Colon (tissue), 2 donors: ENCODE measurements around the gene RALA.

Experiments used
- FAIRE-seq: peaks from 2 replicates; lab custom pipeline; 2012; peaks lifted over from hg19 to GRCh38; lab: Jason Lieb, UNC
- donor health status: control.
- donor health status: control.

RALA gene

GRCh38 chr7:39623047-39623731 lies at the start of gene RALA:
TSS of gene RALA (plus strand) at chr7:39623572. CDS start at chr7:39686668, 63,096 bp downstream.
- FAIRE-seq: no peak

- no peak for FAIRE-seq
These were observed 48.6 kb upstream of the RALA start for GRCh38 chr7:39574673-39575349.

GRCh38 chr7:39577229-39577874 lies 46.0 kb upstream of the RALA start:
- FAIRE-seq: no peak

- no peak for FAIRE-seq
These were observed 43.1 kb upstream of the RALA start for GRCh38 chr7:39580149-39580874.

GRCh38 chr7:39582536-39582935 lies 40.8 kb upstream of the RALA start:
- FAIRE-seq: no peak

GRCh38 chr7:39583539-39583938 lies 39.8 kb upstream of the RALA start:
- no peak for FAIRE-seq

DNA sequence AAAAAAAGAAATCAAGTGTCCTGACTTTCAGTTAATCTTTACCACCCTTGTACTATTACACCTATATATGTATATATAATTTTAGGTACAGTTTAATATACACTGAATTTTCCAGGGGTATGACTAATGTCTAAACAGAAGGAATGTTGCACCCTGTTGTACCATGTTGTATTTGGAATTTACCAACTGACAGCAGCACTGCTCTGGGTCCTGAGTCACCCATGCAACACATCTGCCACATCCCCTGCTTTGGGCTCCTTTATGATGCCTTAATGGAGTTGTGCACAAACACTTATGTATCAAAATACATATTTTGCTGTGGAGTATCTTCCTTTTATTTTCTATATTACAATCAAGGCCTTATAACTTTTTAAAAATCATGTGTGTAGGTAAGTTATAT lies 36.0 kb upstream of the RALA start:
- no peak for FAIRE-seq

GRCh38 chr7:39588416-39588815 lies 35.0 kb upstream of the RALA start:
- FAIRE-seq: no peak

DNA sequence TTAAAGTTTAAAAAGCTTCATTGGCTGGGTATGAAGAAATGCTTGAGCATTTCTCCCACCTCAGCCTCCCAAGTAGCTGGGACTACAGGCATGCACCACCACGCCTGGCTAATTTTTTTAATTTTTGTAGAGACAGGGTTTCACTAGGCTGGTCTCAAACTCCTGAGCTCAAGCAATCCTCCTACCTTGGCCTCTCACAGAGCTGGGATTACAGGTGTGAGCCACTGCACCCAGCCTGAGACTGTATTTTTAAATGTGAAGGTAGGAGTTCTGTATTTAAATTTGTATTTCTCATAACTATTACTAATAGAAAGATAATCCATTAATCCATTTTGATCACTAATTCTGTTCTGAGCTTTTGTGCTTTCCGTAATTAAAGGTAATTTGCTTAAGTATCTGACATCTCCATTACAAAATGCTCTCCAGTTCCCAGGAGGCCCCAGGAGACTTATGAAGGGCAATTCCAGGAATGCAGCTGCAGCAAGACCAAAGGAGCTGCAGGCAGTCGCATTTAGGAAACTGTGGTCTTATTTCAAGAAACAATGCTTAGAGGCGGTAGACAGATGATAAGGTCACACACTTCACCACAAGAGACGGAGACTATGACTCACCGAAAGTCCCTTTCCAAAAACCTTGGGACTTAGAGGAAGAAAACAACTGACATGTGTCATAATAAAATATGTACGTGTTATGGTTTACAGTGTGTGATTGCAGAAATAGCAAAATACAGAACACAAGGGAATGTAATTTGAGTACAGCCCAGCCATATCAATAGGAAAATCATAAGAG lies 33.9 kb upstream of the RALA start:
- no peak for FAIRE-seq

DNA sequence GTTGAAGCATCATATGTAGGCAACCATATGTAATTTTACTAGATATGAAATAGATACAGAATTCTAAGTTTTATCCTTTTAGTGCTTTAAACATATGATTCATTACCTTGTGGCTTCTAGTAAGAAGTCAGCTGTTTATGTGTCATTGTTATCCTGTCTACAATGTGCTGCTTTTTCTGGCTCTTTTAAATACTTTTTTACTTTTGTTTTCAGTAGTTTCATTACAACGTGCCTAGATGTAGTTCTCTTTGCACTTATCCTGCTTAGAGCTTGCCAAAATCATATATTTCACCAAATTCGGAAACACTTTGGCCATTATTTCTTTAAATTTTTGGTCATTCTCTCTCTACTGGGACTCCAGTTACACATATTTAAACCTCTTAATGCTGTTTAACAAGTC lies 30.8 kb upstream of the RALA start:
- no peak for FAIRE-seq

DNA sequence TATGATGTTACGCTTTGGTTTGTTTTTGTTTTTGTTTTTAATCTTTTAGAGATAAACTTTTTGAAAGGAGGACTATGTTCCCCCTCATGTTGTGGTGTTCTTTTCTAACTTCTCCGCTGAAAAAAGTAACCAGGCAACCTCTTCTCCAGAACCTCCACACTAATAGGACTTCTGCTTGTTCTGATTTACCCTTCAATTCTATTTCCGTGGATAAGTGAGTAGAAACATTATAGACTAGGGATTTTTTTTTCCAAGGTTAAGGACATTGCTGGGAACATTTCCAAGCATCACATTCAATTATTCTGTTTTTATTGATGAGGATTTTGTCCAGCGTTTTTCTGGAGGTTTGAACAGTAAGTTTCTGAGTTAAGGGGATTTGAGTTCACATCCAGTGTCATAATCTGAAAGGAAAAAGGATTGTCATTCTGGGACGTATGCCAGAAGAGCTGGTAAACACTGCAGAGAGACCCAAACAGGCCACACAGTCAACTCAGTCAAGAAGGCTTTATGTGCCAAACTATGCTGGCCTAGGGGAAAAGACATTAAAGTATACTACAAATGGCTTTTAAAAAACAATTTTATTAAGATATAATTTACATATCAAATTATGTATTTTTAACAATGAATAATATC lies 28.3 kb upstream of the RALA start:
- FAIRE-seq: no peak

DNA sequence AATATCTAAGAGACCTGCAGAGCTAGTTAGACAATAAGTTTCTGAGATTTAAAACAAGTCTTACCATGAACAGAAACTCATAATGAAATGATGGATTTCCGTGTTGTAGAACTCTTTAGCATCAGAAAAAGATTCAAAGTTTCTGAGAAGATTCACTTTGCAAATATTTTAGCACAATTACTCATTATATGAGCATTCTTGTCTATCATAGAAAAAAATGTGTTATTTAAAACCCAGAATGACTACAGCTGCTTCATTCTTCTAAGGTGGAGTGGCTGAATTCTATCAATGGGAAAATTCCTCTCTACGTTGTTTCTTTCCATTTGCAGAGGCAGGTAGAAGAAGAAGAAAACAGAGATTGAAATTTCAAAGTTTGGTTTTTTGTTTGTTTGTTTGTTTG lies 21.0 kb upstream of the RALA start:
- FAIRE-seq: no peak

- no peak for FAIRE-seq
These were observed 19.4 kb upstream of the RALA start for GRCh38 chr7:39603924-39604323.

DNA sequence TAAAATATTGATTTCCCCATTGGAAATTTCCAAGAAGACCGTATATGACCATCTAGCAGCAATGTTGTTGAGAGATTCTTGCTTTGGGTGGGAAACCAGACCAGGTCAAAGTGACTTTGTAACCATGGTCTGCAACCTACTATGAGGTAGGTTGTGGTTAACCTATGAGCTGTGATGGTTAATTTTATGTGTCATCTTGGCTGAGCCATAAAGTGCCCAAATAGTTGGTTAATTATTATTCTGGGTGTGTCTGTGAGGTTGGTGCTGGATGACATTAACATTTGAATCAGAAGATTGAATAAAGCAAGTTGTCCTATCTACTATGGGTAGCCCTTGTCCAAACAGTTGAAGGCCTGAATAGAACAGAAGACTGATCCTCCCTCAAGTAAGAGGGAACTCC lies 18.3 kb upstream of the RALA start:
- no peak for FAIRE-seq

DNA sequence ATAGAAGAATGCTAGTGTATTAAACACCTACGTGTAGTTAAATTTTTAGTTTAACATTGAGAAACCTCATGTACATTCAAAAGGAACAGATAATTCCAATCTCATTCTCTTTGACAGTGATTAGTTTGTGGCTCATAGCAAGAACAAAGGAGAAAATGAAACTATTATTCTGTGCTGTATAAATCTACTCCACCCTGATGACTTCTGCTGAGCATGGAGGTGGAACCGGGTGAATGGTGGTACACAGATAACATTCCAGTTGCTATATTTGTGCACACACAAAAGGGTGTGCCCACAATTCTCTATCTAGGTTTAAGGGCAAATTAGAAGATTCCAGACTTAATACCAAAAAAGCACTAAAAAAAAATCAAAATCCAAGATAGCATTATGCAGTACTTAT lies 17.0 kb upstream of the RALA start:
- peak; percentile 53 for FAIRE-seq

DNA sequence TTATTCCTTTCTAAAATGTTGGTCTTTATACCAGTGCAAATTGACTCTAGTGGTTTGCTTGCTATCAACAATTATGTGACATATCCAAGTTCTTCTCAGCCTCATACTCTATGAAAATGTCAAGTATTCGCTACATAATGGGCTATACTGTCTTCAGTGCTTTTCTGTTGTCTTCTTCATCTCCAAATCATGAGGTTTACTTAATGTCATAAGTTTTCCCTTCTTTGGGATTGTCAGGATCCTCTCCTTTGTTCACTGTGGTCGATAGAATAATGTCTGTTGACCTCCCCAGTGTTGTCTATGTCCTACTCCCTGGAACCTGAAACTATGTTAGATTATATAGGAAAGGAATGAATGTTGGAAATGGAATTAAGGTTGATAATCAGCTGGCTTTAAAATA lies 16.4 kb upstream of the RALA start:
- no peak for FAIRE-seq

DNA sequence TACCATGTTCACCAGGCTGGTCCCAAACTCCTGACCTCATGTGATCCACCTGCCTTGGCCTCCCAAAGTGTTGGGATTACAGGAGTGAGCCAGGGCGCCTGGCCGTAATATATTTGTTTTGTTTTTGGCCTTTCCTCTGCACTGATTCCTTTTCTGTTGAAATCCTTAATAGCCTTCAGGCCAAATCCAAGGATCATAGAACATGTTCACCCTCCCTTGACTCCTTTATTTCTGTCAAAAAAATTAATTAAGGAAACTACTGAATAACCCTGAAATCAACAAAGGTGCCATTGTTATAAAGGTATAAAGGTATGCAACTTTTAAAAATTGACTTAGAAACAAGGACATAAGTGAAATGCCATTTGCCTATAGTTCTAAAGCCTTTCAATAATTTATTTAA lies 15.5 kb upstream of the RALA start:
- FAIRE-seq: no peak

DNA sequence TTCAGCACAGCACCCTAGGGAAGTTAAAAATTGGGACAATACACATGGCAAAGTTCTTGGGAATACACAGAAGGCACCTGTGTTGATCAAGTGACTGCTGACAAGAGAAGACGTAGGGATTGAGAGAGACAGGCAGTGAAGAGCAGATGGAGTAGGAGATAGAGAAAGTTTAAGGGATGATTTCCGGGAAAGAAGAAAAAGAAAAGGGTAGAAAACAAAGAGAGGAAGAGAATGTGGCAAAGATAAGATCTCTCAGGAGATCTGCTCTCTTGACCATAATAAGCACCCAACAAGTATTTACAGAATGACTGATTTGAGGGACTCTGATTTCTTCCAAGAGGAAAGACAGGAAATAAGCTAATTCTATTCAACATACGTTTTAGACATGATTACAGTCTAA lies 15.1 kb upstream of the RALA start:
- FAIRE-seq: no peak

GRCh38 chr7:39609113-39609934 lies 14.0 kb upstream of the RALA start:
- FAIRE-seq: no peak

DNA sequence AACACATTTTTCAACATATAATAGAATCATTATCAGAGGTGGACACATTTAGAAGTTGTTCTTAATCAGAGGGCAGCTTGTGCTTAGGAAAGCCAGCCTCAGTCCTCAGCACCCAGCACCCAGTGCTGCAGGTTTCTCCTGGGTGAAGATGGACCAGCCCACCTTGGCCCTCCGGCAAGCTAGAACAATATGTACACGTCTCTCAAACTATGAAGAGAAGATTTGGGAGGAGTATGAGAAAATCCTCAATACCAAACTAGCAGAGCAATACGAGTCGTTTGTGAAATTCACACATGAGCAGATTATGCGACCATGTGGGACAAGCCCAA lies 13.5 kb upstream of the RALA start:
- FAIRE-seq: no peak

GRCh38 chr7:39613577-39613976 lies 9.8 kb upstream of the RALA start:
- FAIRE-seq: no peak
